Keratinocyte (primary cell): ENCODE measurements around the gene SIDT2.

ENCODE experiments used
- EZH2 ChIP-seq: IDR thresholded peaks from one replicate; pipeline ENCODE4 v1.6.1; 2012; ENCODE audit warnings: inconsistent platforms, mild to moderate bottlenecking, low read length, moderate library complexity
- TF ChIP-seq, protein P1 (sequence below), 3 experiments: IDR thresholded peaks in 1 of 3; conservative IDR thresholded peaks in 1 of 3; optimal IDR thresholded peaks in 1 of 3; 2 replicates in 2 of 3; 3 replicates in 1 of 3; pipeline versions ENCODE3 to v1.5.1; 2011; ENCODE audit warnings: low read length in 3 of 3, mild to moderate bottlenecking in 3 of 3, moderate library complexity in 2 of 3, control low read depth in 1 of 3, inconsistent platforms in 1 of 3; ENCODE audit not compliant: insufficient read depth in 2 of 3; ENCODE audit errors: extremely low read depth in 1 of 3

DNA sequence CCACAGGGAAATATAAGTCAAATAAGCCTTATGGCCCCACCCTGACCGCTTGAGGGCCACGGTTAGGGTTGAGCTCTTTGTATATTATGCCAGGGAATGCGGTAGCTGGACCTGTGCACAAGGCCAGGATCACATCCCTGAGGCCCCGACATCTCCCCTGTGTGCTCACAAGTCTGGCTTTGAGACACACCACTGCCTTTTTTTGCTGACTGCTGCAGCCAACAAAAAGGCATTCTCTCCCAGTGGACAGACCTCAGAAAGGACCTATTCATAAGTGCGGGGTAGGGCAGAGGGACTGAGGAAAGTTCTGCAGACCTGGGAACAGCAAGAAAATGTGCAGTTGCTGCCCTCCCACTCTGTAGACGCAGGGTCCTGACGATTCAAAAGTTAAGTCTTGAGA is 3.4 kb upstream of the SIDT2 start:
- TF ChIP-seq, protein P1, sequence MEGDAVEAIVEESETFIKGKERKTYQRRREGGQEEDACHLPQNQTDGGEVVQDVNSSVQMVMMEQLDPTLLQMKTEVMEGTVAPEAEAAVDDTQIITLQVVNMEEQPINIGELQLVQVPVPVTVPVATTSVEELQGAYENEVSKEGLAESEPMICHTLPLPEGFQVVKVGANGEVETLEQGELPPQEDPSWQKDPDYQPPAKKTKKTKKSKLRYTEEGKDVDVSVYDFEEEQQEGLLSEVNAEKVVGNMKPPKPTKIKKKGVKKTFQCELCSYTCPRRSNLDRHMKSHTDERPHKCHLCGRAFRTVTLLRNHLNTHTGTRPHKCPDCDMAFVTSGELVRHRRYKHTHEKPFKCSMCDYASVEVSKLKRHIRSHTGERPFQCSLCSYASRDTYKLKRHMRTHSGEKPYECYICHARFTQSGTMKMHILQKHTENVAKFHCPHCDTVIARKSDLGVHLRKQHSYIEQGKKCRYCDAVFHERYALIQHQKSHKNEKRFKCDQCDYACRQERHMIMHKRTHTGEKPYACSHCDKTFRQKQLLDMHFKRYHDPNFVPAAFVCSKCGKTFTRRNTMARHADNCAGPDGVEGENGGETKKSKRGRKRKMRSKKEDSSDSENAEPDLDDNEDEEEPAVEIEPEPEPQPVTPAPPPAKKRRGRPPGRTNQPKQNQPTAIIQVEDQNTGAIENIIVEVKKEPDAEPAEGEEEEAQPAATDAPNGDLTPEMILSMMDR (optimal IDR thresholded peaks at IDR 0.05 in 1 of 3, IDR thresholded peaks at IDR 0.05 in 1 of 3, conservative IDR thresholded peaks at IDR 0.05 in 1 of 3; ENCODE audit: extremely low read depth in 1 of 3, insufficient read depth in 2 of 3, low read length in 3 of 3): no peak
- TF ChIP-seq EZH2: no peak
